ENCODE measurements around the gene EIF5AL1. TPM values are rescaled to one million over a fixed set of nuclear protein-coding genes. Genes with fewer than 3 reads are reported as not detected.
"Not testable (repeated sequence)": the region's sequence is repeated elsewhere in the genome, so short reads cannot be mapped to it uniquely, and the experiment has no call there.

EIF5AL1 gene
- total RNA-seq: 1 to 10 TPM; 2.6 to 2.9 TPM
- polyA plus RNA-seq: 0.16 TPM

- H3K27me3 ChIP-seq (ENCODE audit: insufficient read depth, low read length, poor library complexity, severe bottlenecking); H3K9me3 ChIP-seq (ENCODE audit: low read length); H3K36me3 ChIP-seq (ENCODE audit: insufficient read depth, low read length); H3K27ac Mint-ChIP-seq; H3K4me1 Mint-ChIP-seq; H3K4me3 Mint-ChIP-seq; CTCF ChIA-PET; H3K4me1 ChIP-seq (ENCODE audit: insufficient read depth, low read length); DNase-seq; H3K27ac ChIP-seq (ENCODE audit: low read depth, low read length); H3K4me3 ChIP-seq (ENCODE audit: low read length); H3K36me3 Mint-ChIP-seq; POLR2A ChIA-PET; H3K9me3 Mint-ChIP-seq: not testable (repeated sequence)
- H3K27me3 Mint-ChIP-seq: peaks cover 10 to 11% of the 10 kb centered on the region in 2 donors
Measured at GRCh38 chr10:79511891-79512583, at the start of gene EIF5AL1. Gene EIF5AL1 (plus strand): TSS chr10:79512533. CDS start chr10:79512650, 117 bp downstream.

- H3K4me1 Mint-ChIP-seq: no peaks in the 10 kb centered on the region
- POLR2A ChIA-PET: no interaction called here
- Histone ChIP-seq H3K27me3 (ENCODE audit: insufficient read depth, low read length, poor library complexity, severe bottlenecking) (no peaks in the 10 kb centered on the region), H3K27ac (ENCODE audit: low read depth, low read length) (no peak overlapping the region), H3K4me3 (ENCODE audit: low read length) (no peak overlapping the region), H3K9me3 (ENCODE audit: low read length) (no peaks in the 10 kb centered on the region), H3K36me3 (ENCODE audit: insufficient read depth, low read length) (no peaks in the 10 kb centered on the region), H3K4me1 (ENCODE audit: insufficient read depth, low read length) (no peaks in the 10 kb centered on the region)
- H3K36me3 Mint-ChIP-seq: no peaks in the 10 kb centered on the region
- H3K27me3 Mint-ChIP-seq: no peaks in the 10 kb centered on the region
- CTCF ChIA-PET: interaction anchor here (0.6 kb wide), 1 partner anchor 89 kb away, joined by 3 read pairs; no protein-coding TSS in a partner anchor
- no peak overlapping the region for H3K27ac Mint-ChIP-seq
- no peaks in the 10 kb centered on the region for H3K9me3 Mint-ChIP-seq
- H3K4me3 Mint-ChIP-seq: no peak overlapping the region
- no peak for DNase-seq
Measured at GRCh38 chr10:79463578-79464496, 48.5 kb upstream of the EIF5AL1 start.

- Histone ChIP-seq H3K36me3 (ENCODE audit: insufficient read depth, low read length) (no peaks in the 10 kb centered on the region), H3K4me1 (ENCODE audit: insufficient read depth, low read length) (no peaks in the 10 kb centered on the region), H3K4me3 (ENCODE audit: low read length) (no peak overlapping the region), H3K27ac (ENCODE audit: low read depth, low read length) (no peak overlapping the region), H3K9me3 (ENCODE audit: low read length) (no peaks in the 10 kb centered on the region), H3K27me3 (ENCODE audit: insufficient read depth, low read length, poor library complexity, severe bottlenecking) (no peaks in the 10 kb centered on the region)
- no peak overlapping the region for H3K4me3 Mint-ChIP-seq
- H3K4me1 Mint-ChIP-seq: no peaks in the 10 kb centered on the region
- DNase-seq: no peak
- no peaks in the 10 kb centered on the region for H3K36me3 Mint-ChIP-seq
- CTCF ChIA-PET: interaction anchor here (7.2 kb wide), 1 partner anchor 92 kb away, joined by 59 read pairs; no protein-coding TSS in a partner anchor
- H3K27ac Mint-ChIP-seq: no peak overlapping the region
- no peaks in the 10 kb centered on the region for H3K9me3 Mint-ChIP-seq
- POLR2A ChIA-PET: no interaction called here
- peaks cover 0 to 3% of the 10 kb centered on the region in 2 donors for H3K27me3 Mint-ChIP-seq
Measured at GRCh38 chr10:79465341-79465740, 47.0 kb upstream of the EIF5AL1 start.

- ChIA-PET CTCF (interaction anchor here (0.6 to 7.2 kb wide), 21 partner anchors 8 to 218 kb away, joined by 3 to 59 read pairs (median 4); no protein-coding TSS in a partner anchor), POLR2A (no interaction called here)
- DNase-seq: no peak
- peaks cover 0 to 13% of the 10 kb centered on the region in 2 donors for H3K27me3 Mint-ChIP-seq
- Histone ChIP-seq H3K36me3 (ENCODE audit: insufficient read depth, low read length) (no peaks in the 10 kb centered on the region), H3K9me3 (ENCODE audit: low read length) (no peaks in the 10 kb centered on the region), H3K27me3 (ENCODE audit: insufficient read depth, low read length, poor library complexity, severe bottlenecking) (no peaks in the 10 kb centered on the region), H3K27ac (ENCODE audit: low read depth, low read length) (no peak overlapping the region), H3K4me1 (ENCODE audit: insufficient read depth, low read length) (no peaks in the 10 kb centered on the region), H3K4me3 (ENCODE audit: low read length) (no peak overlapping the region)
- no peaks in the 10 kb centered on the region for H3K9me3 Mint-ChIP-seq
- peak overlapping the region in 1 of 8 donors; percentile 29 for H3K27ac Mint-ChIP-seq
- no peak overlapping the region for H3K4me3 Mint-ChIP-seq
- H3K4me1 Mint-ChIP-seq: no peaks in the 10 kb centered on the region
- H3K36me3 Mint-ChIP-seq: no peaks in the 10 kb centered on the region
Measured at GRCh38 chr10:79468015-79468560, 44.2 kb upstream of the EIF5AL1 start.

GRCh38 chr10:79468841-79469585, 43.3 kb upstream of the EIF5AL1 start:
- no peaks in the 10 kb centered on the region for H3K4me1 Mint-ChIP-seq
- CTCF ChIA-PET: interaction anchor here (1.0 to 7.2 kb wide), 7 partner anchors 10 to 274 kb away, joined by 3 to 59 read pairs (median 4); no protein-coding TSS in a partner anchor

GRCh38 chr10:79470096-79470495, 42.2 kb upstream of the EIF5AL1 start:
- Histone ChIP-seq H3K27ac (ENCODE audit: low read depth, low read length) (no peak overlapping the region), H3K4me3 (ENCODE audit: low read length) (no peak overlapping the region), H3K27me3 (ENCODE audit: insufficient read depth, low read length, poor library complexity, severe bottlenecking) (no peaks in the 10 kb centered on the region), H3K4me1 (ENCODE audit: insufficient read depth, low read length) (no peaks in the 10 kb centered on the region), H3K36me3 (ENCODE audit: insufficient read depth, low read length) (no peaks in the 10 kb centered on the region), H3K9me3 (ENCODE audit: low read length) (no peaks in the 10 kb centered on the region)
- CTCF ChIA-PET: interaction anchor here (1.7 to 7.2 kb wide), 2 partner anchors 9 to 97 kb away, joined by 4 to 59 read pairs; no protein-coding TSS in a partner anchor
- POLR2A ChIA-PET: no interaction called here
- no peak for DNase-seq
- H3K27ac Mint-ChIP-seq: no peak overlapping the region
- peaks cover 0 to 17% of the 10 kb centered on the region in 2 donors for H3K27me3 Mint-ChIP-seq
- H3K4me1 Mint-ChIP-seq: no peaks in the 10 kb centered on the region
- H3K9me3 Mint-ChIP-seq: no peaks in the 10 kb centered on the region
- H3K4me3 Mint-ChIP-seq: no peak overlapping the region
- H3K36me3 Mint-ChIP-seq: no peaks in the 10 kb centered on the region

More at GRCh38 chr10:79468841-79469585, 43.3 kb upstream of the EIF5AL1 start:
- no peaks in the 10 kb centered on the region for H3K36me3 ChIP-seq (ENCODE audit: insufficient read depth, low read length)
- Mint-ChIP-seq H3K36me3 (no peaks in the 10 kb centered on the region), H3K9me3 (no peaks in the 10 kb centered on the region), H3K27ac (no peak overlapping the region), H3K4me3 (no peak overlapping the region), H3K27me3 (peaks cover 0 to 14% of the 10 kb centered on the region in 2 donors)
- no peaks in the 10 kb centered on the region for H3K4me1 ChIP-seq (ENCODE audit: insufficient read depth, low read length)
- H3K27ac ChIP-seq (ENCODE audit: low read depth, low read length): no peak overlapping the region
- H3K4me3 ChIP-seq (ENCODE audit: low read length): no peak overlapping the region
- H3K27me3 ChIP-seq (ENCODE audit: insufficient read depth, low read length, poor library complexity, severe bottlenecking): no peaks in the 10 kb centered on the region
- DNase-seq: no peak
- POLR2A ChIA-PET: no interaction called here
- no peaks in the 10 kb centered on the region for H3K9me3 ChIP-seq (ENCODE audit: low read length)

- Histone ChIP-seq H3K9me3 (ENCODE audit: low read length) (no peaks in the 10 kb centered on the region), H3K27me3 (ENCODE audit: insufficient read depth, low read length, poor library complexity, severe bottlenecking) (no peaks in the 10 kb centered on the region), H3K27ac (ENCODE audit: low read depth, low read length) (no peak overlapping the region), H3K36me3 (ENCODE audit: insufficient read depth, low read length) (no peaks in the 10 kb centered on the region), H3K4me3 (ENCODE audit: low read length) (no peak overlapping the region), H3K4me1 (ENCODE audit: insufficient read depth, low read length) (no peaks in the 10 kb centered on the region)
- no peaks in the 10 kb centered on the region for H3K36me3 Mint-ChIP-seq
- H3K27me3 Mint-ChIP-seq: peaks cover 2 to 32% of the 10 kb centered on the region in 2 donors
- H3K4me1 Mint-ChIP-seq: no peaks in the 10 kb centered on the region
- no peak overlapping the region for H3K27ac Mint-ChIP-seq
- H3K9me3 Mint-ChIP-seq: no peaks in the 10 kb centered on the region
- ChIA-PET POLR2A (no interaction called here), CTCF (interaction anchor here (7.2 kb wide), 1 partner anchor 98 kb away, joined by 59 read pairs; no protein-coding TSS in a partner anchor)
- H3K4me3 Mint-ChIP-seq: no peak overlapping the region
- DNase-seq: no peak
Measured at GRCh38 chr10:79471776-79472175, 40.6 kb upstream of the EIF5AL1 start.

Data from CD8-positive, alpha-beta memory T cell (primary cell).